PC-3 (cell line): Measurements from ENCODE around the gene QRSL1. TPM values are rescaled to one million over a fixed set of nuclear protein-coding genes. Genes with fewer than 3 reads are reported as not detected.

ENCODE experiments used
- ATAC-seq: fragments of 200-7000 bp; cut with Tn5 transposase; 2 replicates; pipeline ENCODE4 v1.9.1; 2020; ENCODE audit warnings: mild to moderate bottlenecking, moderate library complexity
- BruUV-seq: library from RNA; stranded (reverse); fragments of 400-500 nt; replicated peaks from 2 replicates; lab custom pipeline; 2021; lab: Mats Ljungman, UMichigan
- CTCF ChIA-PET: fragments of 300-600 bp; sonication (Branson Sonifier 250); formaldehyde crosslinking; loops from one replicate; lab custom pipeline; 2022; ENCODE audit warnings: antibody characterized with exemption; lab: Charles Lee
- POLR2A ChIA-PET: fragments of 300-600 bp; sonication (Branson Sonifier 250); formaldehyde crosslinking; loops from one replicate; lab custom pipeline; 2022; ENCODE audit warnings: antibody characterized with exemption; ENCODE audit not compliant: unreplicated experiment; lab: Charles Lee
- DNase-seq: peaks from one replicate; pipeline ENCODE4 v3.0.0-alpha.2; 2015
- H2AFZ ChIP-seq: fragments of 300-600 bp; sonication (generic); 2 replicates; pipeline ENCODE4 v1.6.0; 2016; ENCODE audit warnings: antibody characterized with exemption, low read length
- H3F3A ChIP-seq: fragments of 300-600 bp; sonication (generic); one replicate; pipeline ENCODE4 v1.6.0; 2017; ENCODE audit warnings: antibody characterized with exemption, low read length, control low read depth, mild to moderate bottlenecking; ENCODE audit not compliant: unreplicated experiment
- H3K27ac ChIP-seq: fragments of 300-600 bp; sonication (generic); 2 replicates; pipeline ENCODE4 v1.5.1; 2016; ENCODE audit warnings: mild to moderate bottlenecking, low read length
- H3K27me3 ChIP-seq: fragments of 300-600 bp; sonication (generic); 2 replicates; pipeline ENCODE4 v1.6.1; 2016; ENCODE audit warnings: low read length, mixed read lengths
- H3K36me3 ChIP-seq: fragments of 300-600 bp; sonication (generic); 2 replicates; pipeline ENCODE4 v1.6.1; 2016; ENCODE audit warnings: low read depth, mixed run types, low read length, mixed read lengths
- H3K4me1 ChIP-seq: fragments of 300-600 bp; sonication (generic); 2 replicates; pipeline ENCODE4 v1.5.1; 2016; ENCODE audit warnings: low read length; ENCODE audit not compliant: insufficient read depth
- H3K4me2 ChIP-seq: fragments of 300-600 bp; sonication (generic); 2 replicates; pipeline ENCODE4 v1.6.0; 2016; ENCODE audit warnings: low read length
- H3K4me3 ChIP-seq: fragments of 300-600 bp; sonication (generic); 2 replicates; pipeline ENCODE4 v1.5.1; 2016; ENCODE audit warnings: mild to moderate bottlenecking, low read length, mixed read lengths
- H3K79me2 ChIP-seq: fragments of 300-600 bp; sonication (generic); 2 replicates; pipeline ENCODE4 v1.6.1; 2017; ENCODE audit warnings: low read length, mixed read lengths
- H3K9ac ChIP-seq: fragments of 300-600 bp; sonication (generic); 2 replicates; pipeline ENCODE4 v1.6.0; 2016; ENCODE audit warnings: mild to moderate bottlenecking, low read length
- H3K9me2 ChIP-seq: fragments of 300-600 bp; sonication (generic); replicated peaks from 2 replicates; pipeline ENCODE4 v1.6.1; 2016; ENCODE audit warnings: mixed run types, low read length, mixed read lengths
- H3K9me3 ChIP-seq: fragments of 300-600 bp; sonication (generic); 2 replicates; pipeline ENCODE4 v1.6.1; 2016; ENCODE audit warnings: low read length, mixed read lengths
- H4K20me1 ChIP-seq: fragments of 300-600 bp; sonication (generic); 2 replicates; pipeline ENCODE4 v1.6.1; 2016; ENCODE audit warnings: low read length, mixed read lengths
- CTCF ChIP-seq: fragments of 300-600 bp; sonication (generic); conservative IDR thresholded peaks from 2 replicates; pipeline ENCODE4 v1.5.1; 2017; ENCODE audit warnings: antibody characterized with exemption, low read depth, mild to moderate bottlenecking, low read length
- EZH2 ChIP-seq: fragments of 300-600 bp; sonication (generic); IDR thresholded peaks from one replicate; pipeline ENCODE4 v1.6.1; 2017; ENCODE audit warnings: antibody characterized with exemption, mild to moderate bottlenecking, low read length; ENCODE audit not compliant: unreplicated experiment
- EZH2phosphoT487 ChIP-seq: fragments of 300-600 bp; sonication (generic); IDR thresholded peaks from 2 replicates; pipeline ENCODE4 v1.6.1; 2018; ENCODE audit warnings: mild to moderate bottlenecking, antibody characterized with exemption, low read length, borderline replicate concordance
- intact Hi-C: fragments of 100-400 bp; cut with micrococcal nuclease; formaldehyde crosslinking; loops from 2 replicates; pipeline ENCODE4 v1.9.0; 2023
- total RNA-seq: library from RNA; depleted of rRNA; stranded (reverse); fragments of >200 nt; gene quantifications from 2 replicates; pipeline ENCODE4 v1.2.3, GENCODE V29; 2014

Gene QRSL1
- total RNA-seq, 1 experiment from 2014 or later: 10.0 TPM

- H3K9me3 ChIP-seq: no peaks in the 10 kb centered on the region
- ChIA-PET POLR2A (no interaction called here), CTCF (no interaction called here)
- TF ChIP-seq EZH2phosphoT487 (no peak), CTCF (no peak), EZH2 (no peak)
- no peaks in the 10 kb centered on the region for H3K9me2 ChIP-seq
- peak; percentile 34 for DNase-seq
- H3F3A ChIP-seq: no peaks in the 10 kb centered on the region
- no peak for ATAC-seq
- H2AFZ ChIP-seq: no peak overlapping the region
- BruUV-seq: no TSS peak
- H3K4me2 ChIP-seq: no peak overlapping the region
- no peaks in the 10 kb centered on the region for H3K27me3 ChIP-seq
- H3K9ac ChIP-seq: no peak overlapping the region
- peaks cover 3% of the 10 kb centered on the region for H3K4me1 ChIP-seq
- no peaks in the 10 kb centered on the region for H4K20me1 ChIP-seq
- H3K79me2 ChIP-seq: peaks cover 69% of the 10 kb centered on the region
- intact Hi-C loops: no loop called here
- H3K36me3 ChIP-seq: no peaks in the 10 kb centered on the region
- no peak overlapping the region for H3K27ac ChIP-seq
- H3K4me3 ChIP-seq: no peak overlapping the region
Observed at GRCh38 chr6:106631346-106631745, 2.0 kb downstream of the QRSL1 start.

DNA sequence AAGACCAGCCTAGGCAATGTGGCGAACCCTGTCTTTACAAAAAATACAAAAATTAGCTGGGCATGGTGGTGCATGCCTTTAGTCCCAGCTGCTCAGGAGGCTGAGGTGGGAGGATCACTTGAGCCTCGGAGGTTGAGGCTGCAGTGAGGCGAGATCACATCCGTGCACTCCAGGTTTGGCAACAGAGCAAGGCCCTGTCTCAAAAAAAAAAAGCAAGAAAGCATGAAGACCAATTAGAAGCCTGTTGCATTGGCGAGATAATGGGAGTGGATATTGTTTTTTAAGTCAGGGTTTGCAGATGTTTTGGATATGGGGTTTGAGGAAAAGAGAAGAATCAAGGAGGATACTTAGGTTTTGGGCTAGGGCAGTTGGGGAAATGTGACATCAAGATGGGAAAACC is 5.2 kb downstream of the QRSL1 start:
- CTCF ChIA-PET: no interaction called here
- H3K4me2 ChIP-seq: no peak overlapping the region
- no peak for TF ChIP-seq EZH2
- TF ChIP-seq CTCF: no peak
- TF ChIP-seq EZH2phosphoT487: no peak
- no peaks in the 10 kb centered on the region for H3K36me3 ChIP-seq
- no peaks in the 10 kb centered on the region for H3K9me2 ChIP-seq
- no peaks in the 10 kb centered on the region for H3K27me3 ChIP-seq
- H3K79me2 ChIP-seq: peaks cover 87% of the 10 kb centered on the region
- POLR2A ChIA-PET: no interaction called here
- no peak overlapping the region for H2AFZ ChIP-seq
- no peak for DNase-seq
- H3K4me1 ChIP-seq: peaks cover 3% of the 10 kb centered on the region; the same call in 1 of the 2 replicates
- H3K9ac ChIP-seq: no peak overlapping the region
- H4K20me1 ChIP-seq: no peaks in the 10 kb centered on the region
- H3F3A ChIP-seq: no peaks in the 10 kb centered on the region
- no peak overlapping the region for H3K27ac ChIP-seq
- intact Hi-C loops: no loop called here
- no peaks in the 10 kb centered on the region for H3K9me3 ChIP-seq
- no peak for ATAC-seq
- H3K4me3 ChIP-seq: no peak overlapping the region
- BruUV-seq: no TSS peak

- H3K79me2 ChIP-seq: peaks cover 70% of the 10 kb centered on the region
- no peaks in the 10 kb centered on the region for H3K27me3 ChIP-seq
- DNase-seq (no peak), ATAC-seq (no peak)
- no peaks in the 10 kb centered on the region for H4K20me1 ChIP-seq
- ChIA-PET POLR2A (no interaction called here), CTCF (no interaction called here)
- H3K9me2 ChIP-seq: no peaks in the 10 kb centered on the region
- intact Hi-C loops: no loop called here
- no peak overlapping the region for H2AFZ ChIP-seq
- TF ChIP-seq CTCF: no peak
- H3F3A ChIP-seq: no peaks in the 10 kb centered on the region
- no peak overlapping the region for H3K4me2 ChIP-seq
- H3K4me3 ChIP-seq: no peak overlapping the region
- H3K27ac ChIP-seq: no peak overlapping the region
- H3K9ac ChIP-seq: no peak overlapping the region
- no peaks in the 10 kb centered on the region for H3K9me3 ChIP-seq
- peaks cover 5% of the 10 kb centered on the region; the same call in 1 of the 2 replicates for H3K36me3 ChIP-seq
- peaks cover under 1% of the 10 kb centered on the region for H3K4me1 ChIP-seq
- no TSS peak for BruUV-seq
Observed at GRCh38 chr6:106637051-106637716, 7.8 kb downstream of the QRSL1 start.
